Stomach (tissue), 4 donors: ENCODE results near the gene FAM184A.

ENCODE experiments used
- POLR2AphosphoS5 ChIP-seq, 3 donors: sonication (generic); formaldehyde crosslinking; IDR thresholded peaks; one replicate each; pipeline ENCODE4 v1.6.1; 2016; ENCODE audit warnings: antibody characterized with exemption in 3 of 3
- TF ChIP-seq, protein P1 (sequence below), 7 experiments: fragments of 450-650 bp in 4 of 7; fragments of 200-600 bp in 3 of 7; sonication (generic) in 3 of 7; IDR thresholded peaks; one replicate each; pipeline ENCODE4 v1.5.1; 2016 to 2019; ENCODE audit warnings: antibody characterized with exemption in 7 of 7, control low read depth in 2 of 7, mild to moderate bottlenecking in 1 of 7

DNA sequence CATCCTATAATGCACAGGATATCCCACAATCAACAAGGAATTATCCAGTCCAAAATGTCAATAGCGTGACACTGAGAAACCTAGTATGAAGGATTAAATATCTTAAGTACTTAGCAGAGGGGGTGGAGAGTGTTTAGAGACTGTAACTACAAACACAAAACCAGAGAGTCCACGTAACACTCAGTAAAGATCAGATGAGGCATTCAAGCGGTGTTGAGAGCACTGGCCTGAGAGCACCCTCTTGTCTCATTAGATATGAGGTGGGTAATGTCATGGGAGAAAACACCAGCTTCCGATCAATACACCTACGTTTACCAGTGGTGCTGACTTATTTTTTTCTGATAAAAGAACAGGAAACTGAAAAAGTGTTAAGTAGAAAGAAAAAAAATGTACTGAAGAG lies 2.3 kb downstream of the FAM184A start:
- TF ChIP-seq POLR2AphosphoS5 (IDR thresholded peaks at IDR 0.05) = no peak
- TF ChIP-seq, protein P1, sequence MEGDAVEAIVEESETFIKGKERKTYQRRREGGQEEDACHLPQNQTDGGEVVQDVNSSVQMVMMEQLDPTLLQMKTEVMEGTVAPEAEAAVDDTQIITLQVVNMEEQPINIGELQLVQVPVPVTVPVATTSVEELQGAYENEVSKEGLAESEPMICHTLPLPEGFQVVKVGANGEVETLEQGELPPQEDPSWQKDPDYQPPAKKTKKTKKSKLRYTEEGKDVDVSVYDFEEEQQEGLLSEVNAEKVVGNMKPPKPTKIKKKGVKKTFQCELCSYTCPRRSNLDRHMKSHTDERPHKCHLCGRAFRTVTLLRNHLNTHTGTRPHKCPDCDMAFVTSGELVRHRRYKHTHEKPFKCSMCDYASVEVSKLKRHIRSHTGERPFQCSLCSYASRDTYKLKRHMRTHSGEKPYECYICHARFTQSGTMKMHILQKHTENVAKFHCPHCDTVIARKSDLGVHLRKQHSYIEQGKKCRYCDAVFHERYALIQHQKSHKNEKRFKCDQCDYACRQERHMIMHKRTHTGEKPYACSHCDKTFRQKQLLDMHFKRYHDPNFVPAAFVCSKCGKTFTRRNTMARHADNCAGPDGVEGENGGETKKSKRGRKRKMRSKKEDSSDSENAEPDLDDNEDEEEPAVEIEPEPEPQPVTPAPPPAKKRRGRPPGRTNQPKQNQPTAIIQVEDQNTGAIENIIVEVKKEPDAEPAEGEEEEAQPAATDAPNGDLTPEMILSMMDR (IDR thresholded peaks at IDR 0.05) = no peak
